Endothelial cell of umbilical vein (primary cell): ENCODE data around the gene RAB19. TPM values are rescaled to one million over a fixed set of nuclear protein-coding genes. Genes with fewer than 3 reads are reported as not detected.
A peak's percentile ranks its signal among the peaks of the same experiment; 100 is the strongest.

Experiments
- BruUV-seq: library from RNA; stranded (reverse); fragments of 400-500 nt; replicated peaks from 2 replicates; lab custom pipeline; 2021; lab: Mats Ljungman, UMichigan
- CTCF ChIA-PET: fragments of 300-600, 350-600 bp; sonication (Branson Sonifier 250); formaldehyde crosslinking; loops from one replicate; lab custom pipeline; 2021; ENCODE audit warnings: antibody characterized with exemption, inconsistent platforms; lab: Charles Lee
- POLR2A ChIA-PET: fragments of 300-600, 350-600 bp; sonication (Branson Sonifier 250); formaldehyde crosslinking; loops from one replicate; lab custom pipeline; 2021; ENCODE audit warnings: antibody characterized with exemption, inconsistent platforms; lab: Charles Lee
- DNase-seq: peaks from one replicate; pipeline ENCODE4 v3.0.0-alpha.2; 2011; ENCODE audit warnings: low read depth, low spot score
- FAIRE-seq: peaks from 2 replicates; lab custom pipeline; 2011; peaks lifted over from hg19 to GRCh38; lab: Jason Lieb, UNC
- H2AFZ ChIP-seq: 2 replicates; pipeline ENCODE4 v1.6.0; 2012; ENCODE audit warnings: low read depth, low read length, control low read depth, inconsistent platforms
- H3K27ac ChIP-seq: 2 replicates; pipeline ENCODE4 v1.5.1; 2011; ENCODE audit warnings: low read depth, mild to moderate bottlenecking, control low read depth, low read length, moderate library complexity; ENCODE audit not compliant: insufficient read depth
- H3K27me3 ChIP-seq, 2 experiments: 2 replicates each; pipeline versions ENCODE4 v1.6.0 to v1.6.1; 2011; ENCODE audit warnings: low read length in 2 of 2, mixed read lengths in 1 of 2; ENCODE audit not compliant: control insufficient read depth in 2 of 2, insufficient read depth in 2 of 2
- H3K36me3 ChIP-seq, 2 experiments: 2 replicates in 1 of 2; 3 replicates in 1 of 2; pipeline ENCODE4 v1.5.1; 2011; ENCODE audit warnings: low read length in 2 of 2, mild to moderate bottlenecking in 1 of 2, moderate library complexity in 1 of 2; ENCODE audit not compliant: control insufficient read depth in 2 of 2, insufficient read depth in 2 of 2; ENCODE audit errors: extremely low read depth in 1 of 2
- H3K4me1 ChIP-seq: 3 replicates; pipeline ENCODE4 v1.5.1; 2011; ENCODE audit warnings: mild to moderate bottlenecking, low read length; ENCODE audit not compliant: control insufficient read depth, insufficient read depth; ENCODE audit errors: extremely low read depth
- H3K4me2 ChIP-seq: 2 replicates; pipeline ENCODE4 v1.6.1; 2011; ENCODE audit warnings: low read length, control low read depth, mixed read lengths; ENCODE audit not compliant: insufficient read depth
- H3K4me3 ChIP-seq, 3 experiments: fragments of 200-600 bp in 1 of 3; sonication (generic), shearing (Covaris generic) in 1 of 3; replicated peaks in 1 of 3; 2 replicates each; pipeline ENCODE4 v1.5.1; 2011 to 2016; ENCODE audit warnings: control low read depth in 3 of 3, low read length in 3 of 3, mild to moderate bottlenecking in 2 of 3, inconsistent platforms in 1 of 3, low read depth in 1 of 3, moderate library complexity in 1 of 3; ENCODE audit not compliant: insufficient read depth in 1 of 3
- H3K79me2 ChIP-seq: 2 replicates; pipeline ENCODE4 v1.6.0; 2012; ENCODE audit warnings: low read length, inconsistent platforms; ENCODE audit not compliant: control insufficient read depth, insufficient read depth
- H3K9ac ChIP-seq: replicated peaks from 2 replicates; pipeline ENCODE3; 2011; ENCODE audit warnings: low read length, control low read depth; ENCODE audit not compliant: insufficient read depth; ENCODE audit errors: extremely low read depth
- H3K9me1 ChIP-seq: replicated peaks from 3 replicates; pipeline ENCODE4 v1.6.0; 2011; ENCODE audit warnings: mild to moderate bottlenecking, low read length; ENCODE audit not compliant: control insufficient read depth, insufficient read depth; ENCODE audit errors: extremely low read depth
- H3K9me3 ChIP-seq: replicated peaks from 2 replicates; pipeline ENCODE4 v1.5.1; 2012; ENCODE audit warnings: low read length, inconsistent platforms; ENCODE audit not compliant: control insufficient read depth, insufficient read depth
- H4K20me1 ChIP-seq: replicated peaks from 2 replicates; pipeline ENCODE3; 2011; ENCODE audit warnings: mild to moderate bottlenecking, low read length; ENCODE audit not compliant: control insufficient read depth, insufficient read depth; ENCODE audit errors: extremely low read depth
- CTCF ChIP-seq, 2 donors: IDR thresholded peaks; 1 replicate in 1 of 2; 2 replicates in 1 of 2; pipeline ENCODE4 v1.5.1; 2011; ENCODE audit warnings: low read length in 2 of 2, mild to moderate bottlenecking in 2 of 2, moderate library complexity in 2 of 2, control low read depth in 1 of 2, inconsistent platforms in 1 of 2, low read depth in 1 of 2; ENCODE audit not compliant: insufficient read depth in 1 of 2; ENCODE audit errors: extremely low read depth in 1 of 2
- EZH2 ChIP-seq: IDR thresholded peaks from 2 replicates; pipeline ENCODE4 v1.6.1; 2012; ENCODE audit warnings: borderline replicate concordance, low read depth, mild to moderate bottlenecking, moderate library complexity, low read length, inconsistent platforms; ENCODE audit not compliant: severe bottlenecking
- FOS ChIP-seq: IDR thresholded peaks from 2 replicates; pipeline ENCODE4 v1.6.1; 2011; ENCODE audit warnings: mild to moderate bottlenecking, low read length, moderate library complexity, borderline replicate concordance; ENCODE audit not compliant: insufficient read depth
- GATA2 ChIP-seq: IDR thresholded peaks from 2 replicates; pipeline ENCODE4 v1.7.0; 2011; ENCODE audit warnings: low read depth, mild to moderate bottlenecking, moderate library complexity, mixed read lengths, low read length; ENCODE audit not compliant: insufficient read length, insufficient read depth
- JUN ChIP-seq: IDR thresholded peaks from 2 replicates; pipeline ENCODE4 v1.6.1; 2011; ENCODE audit warnings: borderline replicate concordance, low read depth; ENCODE audit not compliant: insufficient read length, insufficient read depth
- MAX ChIP-seq: IDR thresholded peaks from 2 replicates; pipeline ENCODE4 v1.6.1; 2011; ENCODE audit not compliant: insufficient read depth, insufficient read length
- MYC ChIP-seq: IDR thresholded peaks from one replicate; pipeline ENCODE4 v1.6.1; 2011; ENCODE audit warnings: mild to moderate bottlenecking, low read depth, low read length
- POLR2A ChIP-seq: IDR thresholded peaks from 2 replicates; pipeline ENCODE4 v1.6.1; 2012; ENCODE audit warnings: low read depth, mild to moderate bottlenecking, control low read depth, low read length
- POLR2AphosphoS5 ChIP-seq: IDR thresholded peaks from 2 replicates; pipeline ENCODE4 v1.6.1; 2012; ENCODE audit warnings: low read depth, mild to moderate bottlenecking, control low read depth, low read length, moderate library complexity; ENCODE audit not compliant: insufficient read depth
- dilution Hi-C: fragments of 300-500 bp; cut with MboI; formaldehyde crosslinking; loops from one replicate; pipeline ENCODE4 v1.15.0; 2019; ENCODE audit warnings: low sequenced_read_pairs; ENCODE audit not compliant: extremely low pct_ligation_motif_present
- intact Hi-C: fragments of 100-400 bp; cut with micrococcal nuclease; formaldehyde crosslinking; loops from one replicate; pipeline ENCODE4 v1.10.0; 2022
- polyA plus RNA-seq, 4 experiments: library from polyadenylated mRNA; depleted of rRNA in 3 of 4; stranded (reverse) in 3 of 4; unstranded in 1 of 4; fragments of >200 nt; gene quantifications; 2 replicates each; pipeline versions ENCODE4 v1.2.1 to v1.2.3, GENCODE V29; 2011 to 2012; ENCODE audit warnings: missing spikeins in 1 of 4
- total RNA-seq: library from RNA; stranded (reverse); gene quantifications from 2 replicates; pipeline ENCODE4 v1.2.3, GENCODE V29; 2021

RAB19 gene
- total and polyA plus RNA-seq, 2 donors (not counting 3 experiments of a cell fraction or from before 2014, with no cell fraction given): not detected

GRCh38 chr7:140425718-140426117, 21.9 kb downstream of the RAB19 start:
- Histone ChIP-seq H3K9ac (no peak overlapping the region), H3K9me3 (no peaks in the 10 kb centered on the region), H3K4me1 (peaks cover 2% of the 10 kb centered on the region), H3K9me1 (no peaks in the 10 kb centered on the region), H3K27me3 (no peaks in the 10 kb centered on the region), H3K36me3 (no peaks in the 10 kb centered on the region), H4K20me1 (no peaks in the 10 kb centered on the region), H2AFZ (no peak overlapping the region), H3K4me2 (no peak overlapping the region), H3K4me3 (no peak overlapping the region), H3K27ac (no peak overlapping the region), H3K79me2 (no peaks in the 10 kb centered on the region)
- CTCF ChIA-PET: no interaction called here
- FAIRE-seq (no peak), DNase-seq (no peak)
- intact Hi-C loops (no loop called here), dilution Hi-C loops (no loop called here)
- POLR2A ChIA-PET: no interaction called here
- no TSS peak for BruUV-seq
- TF ChIP-seq MYC (no peak), POLR2A (no peak), CTCF (IDR thresholded peaks at IDR 0.05; ENCODE audit: extremely low read depth in 1 of 2, insufficient read depth in 1 of 2, low read depth in 1 of 2, low read length in 2 of 2) (no peak)

GRCh38 chr7:140426130-140426529, 22.3 kb downstream of the RAB19 start:
- Histone ChIP-seq H3K4me2 (no peak overlapping the region), H3K27me3 (no peaks in the 10 kb centered on the region), H3K9me1 (no peaks in the 10 kb centered on the region), H3K4me3 (no peak overlapping the region), H3K27ac (no peak overlapping the region), H2AFZ (no peak overlapping the region), H3K9me3 (no peaks in the 10 kb centered on the region), H3K36me3 (no peaks in the 10 kb centered on the region), H3K79me2 (no peaks in the 10 kb centered on the region), H3K9ac (no peak overlapping the region), H3K4me1 (peaks cover 2% of the 10 kb centered on the region), H4K20me1 (no peaks in the 10 kb centered on the region)
- FAIRE-seq (peak; percentile 72), DNase-seq (no peak)
- intact Hi-C loops: no loop called here
- CTCF ChIA-PET: interaction anchor here (1.2 kb wide), 1 partner anchor 8 kb away, joined by 3 read pairs; no protein-coding TSS in a partner anchor
- TF ChIP-seq EZH2 (no peak), MYC (no peak), JUN (no peak), POLR2AphosphoS5 (no peak), FOS (no peak), MAX (no peak), GATA2 (no peak), POLR2A (no peak), CTCF (IDR thresholded peaks at IDR 0.05; ENCODE audit: extremely low read depth in 1 of 2, insufficient read depth in 1 of 2, low read depth in 1 of 2, low read length in 2 of 2) (no peak)
- POLR2A ChIA-PET: no interaction called here
- dilution Hi-C loops: no loop called here
- no TSS peak for BruUV-seq
